SK-N-SH (cell line): ENCODE measurements around the gene OR5C1. TPM values are rescaled to one million over a fixed set of nuclear protein-coding genes. Genes with fewer than 3 reads are reported as not detected.

Source experiments
- CTCF ChIA-PET: fragments of 300-600, 350-600 bp; formaldehyde crosslinking; extraction: SDS; loops from one replicate; lab custom pipeline; 2021; lab: Yijun Ruan, JAX
- POLR2A ChIA-PET: fragments of 350-600 bp; sonication (Branson Sonifier 250); formaldehyde crosslinking; extraction: SDS; loops from one replicate; lab custom pipeline; 2020; ENCODE audit warnings: antibody characterized with exemption, inconsistent platforms; lab: Yijun Ruan, JAX
- DNase-seq: peaks from one replicate; pipeline ENCODE4 v3.0.0; 2012
- H2AFZ ChIP-seq: fragments of 200-600 bp; sonication (generic); 2 replicates; pipeline ENCODE4 v1.8.1; 2016; ENCODE audit warnings: antibody characterized with exemption, mild to moderate bottlenecking, low read depth
- H3F3A ChIP-seq: fragments of 200-600 bp; sonication (generic); replicated peaks from 2 replicates; pipeline ENCODE3; 2016; ENCODE audit warnings: antibody characterized with exemption, mild to moderate bottlenecking; ENCODE audit not compliant: insufficient read depth
- H3K27ac ChIP-seq, 2 experiments: fragments of 200-500 bp in 1 of 2; fragments of 200-600 bp in 1 of 2; sonication (Bioruptor generic) in 1 of 2; sonication (generic), shearing (Covaris generic) in 1 of 2; 2 replicates each; pipeline versions ENCODE4 v1.5.1 to v1.6.1; 2014 to 2016; ENCODE audit warnings: low read depth in 2 of 2, inconsistent platforms in 1 of 2, low read length in 1 of 2, mild to moderate bottlenecking in 1 of 2, mixed read lengths in 1 of 2
- H3K27me3 ChIP-seq: fragments of 200-600 bp; sonication (generic), shearing (Covaris generic); 2 replicates; pipeline ENCODE4 v1.6.1; 2016; ENCODE audit warnings: mixed run types; ENCODE audit not compliant: insufficient read depth
- H3K36me3 ChIP-seq, 2 experiments: fragments of 200-500 bp in 1 of 2; fragments of 200-600 bp in 1 of 2; sonication (Bioruptor generic) in 1 of 2; sonication (generic) in 1 of 2; replicated peaks in 1 of 2; 2 replicates each; pipeline versions ENCODE3 to v1.5.1; 2014 to 2016; ENCODE audit warnings: low read length in 1 of 2, mild to moderate bottlenecking in 1 of 2; ENCODE audit not compliant: insufficient read depth in 2 of 2, control insufficient read depth in 1 of 2
- H3K4me1 ChIP-seq, 2 experiments: fragments of 200-500 bp in 1 of 2; fragments of 200-600 bp in 1 of 2; sonication (Bioruptor generic) in 1 of 2; sonication (generic), shearing (Covaris generic) in 1 of 2; 2 replicates each; pipeline versions ENCODE4 v1.5.1 to v1.6.1; 2014 to 2016; ENCODE audit warnings: low read depth in 1 of 2, low read length in 1 of 2, mixed run types in 1 of 2; ENCODE audit not compliant: insufficient read depth in 2 of 2, control insufficient read depth in 1 of 2
- H3K4me2 ChIP-seq: fragments of 200-600 bp; sonication (generic), shearing (Covaris generic); 2 replicates; pipeline ENCODE4 v1.6.1; 2017; ENCODE audit warnings: mixed run types
- H3K4me3 ChIP-seq, 2 experiments: fragments of 200-500 bp in 1 of 2; fragments of 200-600 bp in 1 of 2; sonication (Bioruptor generic) in 1 of 2; sonication (generic), shearing (Covaris generic) in 1 of 2; 2 replicates each; pipeline versions ENCODE4 v1.5.1 to v1.8.1; 2014 to 2016; ENCODE audit warnings: low read depth in 2 of 2, inconsistent platforms in 1 of 2, low read length in 1 of 2, mild to moderate bottlenecking in 1 of 2, mixed read lengths in 1 of 2, moderate library complexity in 1 of 2
- H3K79me2 ChIP-seq: fragments of 200-600 bp; sonication (generic); 2 replicates; pipeline ENCODE4 v1.8.1; 2017; ENCODE audit warnings: mild to moderate bottlenecking; ENCODE audit not compliant: insufficient read depth
- H3K9ac ChIP-seq: fragments of 200-600 bp; sonication (generic); 2 replicates; pipeline ENCODE4 v1.6.1; 2017; ENCODE audit warnings: mixed run types
- H3K9me2 ChIP-seq: fragments of 200-600 bp; sonication (generic); 2 replicates; pipeline ENCODE4 v1.6.1; 2017; ENCODE audit warnings: mixed run types
- H3K9me3 ChIP-seq: fragments of 200-600 bp; sonication (generic); 2 replicates; pipeline ENCODE4 v1.6.1; 2017; ENCODE audit warnings: mixed run types, mild to moderate bottlenecking, moderate library complexity
- H4K20me1 ChIP-seq: fragments of 200-600 bp; sonication (generic); 2 replicates; pipeline ENCODE4 v1.6.1; 2017; ENCODE audit warnings: mild to moderate bottlenecking, mixed run types; ENCODE audit not compliant: insufficient read depth
- CHD2 ChIP-seq: fragments of 150-350 bp; IDR thresholded peaks from 2 replicates; pipeline ENCODE4 v1.6.1; 2018; ENCODE audit warnings: low read length; ENCODE audit not compliant: partially characterized antibody
- ELF1 ChIP-seq: IDR thresholded peaks from 2 replicates; pipeline ENCODE4 v1.4.0; 2012
- EP300 ChIP-seq, 2 experiments: IDR thresholded peaks; 2 replicates each; pipeline versions ENCODE4 v1.4.0 to v1.6.1; 2012; ENCODE audit warnings: borderline replicate concordance in 1 of 2, low read depth in 1 of 2, low read length in 1 of 2
- FOSL2 ChIP-seq: IDR thresholded peaks from 2 replicates; pipeline ENCODE4 v1.4.0; 2012; ENCODE audit warnings: low read depth, mild to moderate bottlenecking, moderate library complexity, borderline replicate concordance
- FOXJ3 ChIP-seq: sonication (generic); formaldehyde crosslinking; IDR thresholded peaks from 2 replicates; pipeline ENCODE4 v1.5.1; 2020; ENCODE audit warnings: mild to moderate bottlenecking, missing genetic modification reagents
- FOXM1 ChIP-seq: IDR thresholded peaks from 2 replicates; pipeline ENCODE4 v1.4.0; 2012; ENCODE audit warnings: low read depth, mild to moderate bottlenecking
- MEF2A ChIP-seq: IDR thresholded peaks from 2 replicates; pipeline ENCODE4 v1.4.0; 2012; ENCODE audit warnings: low read depth, borderline replicate concordance
- NRF1 ChIP-seq: IDR thresholded peaks from 2 replicates; pipeline ENCODE4 v1.6.1; 2012; ENCODE audit warnings: low read depth, mild to moderate bottlenecking, low read length
- POLR2AphosphoS5 ChIP-seq: IDR thresholded peaks from 2 replicates; pipeline ENCODE4 v1.6.1; 2012; ENCODE audit warnings: low read depth, low read length
- RCOR1 ChIP-seq: fragments of 150-350 bp; IDR thresholded peaks from 2 replicates; pipeline ENCODE4 v1.6.1; 2017; ENCODE audit warnings: antibody characterized with exemption, low read length
- RFX5 ChIP-seq: IDR thresholded peaks from 2 replicates; pipeline ENCODE4 v1.6.1; 2012; ENCODE audit warnings: mild to moderate bottlenecking, improper control_type of control experiment, low read length
- RXRA ChIP-seq: IDR thresholded peaks from 2 replicates; pipeline ENCODE4 v1.4.0; 2012; ENCODE audit warnings: low read depth, mild to moderate bottlenecking, borderline replicate concordance
- SIN3A ChIP-seq: IDR thresholded peaks from 2 replicates; pipeline ENCODE4 v1.6.1; 2012; ENCODE audit warnings: low read depth, mild to moderate bottlenecking, low read length, moderate library complexity, borderline replicate concordance
- SMC3 ChIP-seq: IDR thresholded peaks from 2 replicates; pipeline ENCODE4 v1.6.1; 2012; ENCODE audit warnings: low read depth, low read length, improper control_type of control experiment
- TAF1 ChIP-seq: IDR thresholded peaks from 2 replicates; pipeline ENCODE4 v1.6.1; 2012; ENCODE audit warnings: low read depth, mild to moderate bottlenecking, low read length, moderate library complexity, borderline replicate concordance
- TEAD4 ChIP-seq: IDR thresholded peaks from 2 replicates; pipeline ENCODE4 v1.4.0; 2012; ENCODE audit warnings: mild to moderate bottlenecking, borderline replicate concordance; ENCODE audit not compliant: insufficient read depth
- YY1 ChIP-seq: IDR thresholded peaks from 2 replicates; pipeline ENCODE4 v1.4.0; 2012; ENCODE audit warnings: low read depth, mild to moderate bottlenecking
- WGBS: methylation state at CpG from one replicate; pipeline ENCODE4 v1.1.6; 2017; ENCODE audit warnings: low lambda C conversion rate; 5-methylcytosine and 5-hydroxymethylcytosine counted together
- polyA plus RNA-seq, 3 experiments: library from polyadenylated mRNA; depleted of rRNA; stranded (reverse); fragments of >200 nt; gene quantifications; 2 replicates each; pipeline ENCODE4 v1.2.3, GENCODE V29; 2012
- TF ChIP-seq, protein P1 (sequence below): fragments of 150-350 bp; IDR thresholded peaks from 2 replicates; pipeline ENCODE4 v1.6.1; 2016; ENCODE audit warnings: mild to moderate bottlenecking, low read depth, low read length
- TF ChIP-seq, protein P2 (sequence below): IDR thresholded peaks from 2 replicates; pipeline ENCODE4 v1.4.0; 2012; ENCODE audit warnings: low read depth
- TF ChIP-seq, protein P3 (sequence below): fragments of 150-350 bp; IDR thresholded peaks from 2 replicates; pipeline ENCODE4 v1.6.1; 2017; ENCODE audit warnings: antibody characterized with exemption, low read length, low read depth, borderline replicate concordance
- TF ChIP-seq, protein P4 (sequence below): IDR thresholded peaks from 2 replicates; pipeline ENCODE4; 2012
- TF ChIP-seq, protein P5 (sequence below): IDR thresholded peaks from 2 replicates; pipeline ENCODE4 v1.4.0; 2012; ENCODE audit warnings: low read depth, borderline replicate concordance

Gene OR5C1
- polyA plus RNA-seq, 1 of the 3 experiments (the other 2 are of a cell fraction) = not detected

DNA sequence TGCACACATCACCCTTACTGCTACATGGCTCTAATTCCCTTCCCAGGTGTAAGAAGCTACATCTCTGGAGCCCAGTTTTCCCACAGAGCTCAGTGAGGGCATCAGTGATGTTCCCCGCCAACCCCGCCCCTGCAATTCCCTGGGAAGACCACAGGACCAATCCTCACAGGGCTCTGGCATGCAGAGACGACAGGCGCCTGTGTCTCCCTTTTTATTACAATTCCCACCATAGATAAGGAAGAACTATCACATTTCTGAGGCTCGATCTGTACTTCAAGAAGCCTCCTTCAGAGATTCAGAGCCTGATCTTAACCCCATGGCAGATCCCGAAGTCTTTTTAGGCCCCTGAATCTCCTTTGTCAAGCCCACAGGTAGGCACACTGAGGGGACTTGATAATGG lies 46.7 kb upstream of the OR5C1 start, which contains the start of gene OR1L6:
TSS of gene OR1L6 (plus strand) at position 301 of the 400 bp plus-strand sequence. CDS start 7,545 bp downstream, outside the sequence.
- Histone ChIP-seq H2AFZ (no peak within 1 kb of the TSS), H3K9me3 (no peaks in the 10 kb centered on the region), H3K79me2 (no peaks in the 10 kb centered on the region), H3K27ac (no peak within 1 kb of the TSS), H3F3A (no peaks in the 10 kb centered on the region), H3K4me2 (no peak within 1 kb of the TSS), H3K9ac (no peak within 1 kb of the TSS), H3K4me1 (no peaks in the 10 kb centered on the region), H3K36me3 (no peaks in the 10 kb centered on the region), H3K9me2 (no peaks in the 10 kb centered on the region), H4K20me1 (no peaks in the 10 kb centered on the region), H3K27me3 (no peaks in the 10 kb centered on the region), H3K4me3 (no peak within 1 kb of the TSS)
- POLR2A ChIA-PET = no interaction called here
- 3% methylated on average over 6 of the region's 6 CpGs for WGBS
- CTCF ChIA-PET = interaction anchor here (1.2 kb wide), 1 partner anchor 243 kb away, joined by 4 read pairs; no protein-coding TSS in a partner anchor
- no peak for DNase-seq
- TF ChIP-seq FOSL2 = no peak
- TF ChIP-seq SIN3A = no peak
- no peak for TF ChIP-seq POLR2AphosphoS5
- TF ChIP-seq RFX5 = no peak
- TF ChIP-seq RXRA = no peak
- TF ChIP-seq ELF1 = no peak
- no peak for TF ChIP-seq TEAD4
- TF ChIP-seq FOXM1 = no peak
- no peak for TF ChIP-seq CHD2
- TF ChIP-seq, protein P1, sequence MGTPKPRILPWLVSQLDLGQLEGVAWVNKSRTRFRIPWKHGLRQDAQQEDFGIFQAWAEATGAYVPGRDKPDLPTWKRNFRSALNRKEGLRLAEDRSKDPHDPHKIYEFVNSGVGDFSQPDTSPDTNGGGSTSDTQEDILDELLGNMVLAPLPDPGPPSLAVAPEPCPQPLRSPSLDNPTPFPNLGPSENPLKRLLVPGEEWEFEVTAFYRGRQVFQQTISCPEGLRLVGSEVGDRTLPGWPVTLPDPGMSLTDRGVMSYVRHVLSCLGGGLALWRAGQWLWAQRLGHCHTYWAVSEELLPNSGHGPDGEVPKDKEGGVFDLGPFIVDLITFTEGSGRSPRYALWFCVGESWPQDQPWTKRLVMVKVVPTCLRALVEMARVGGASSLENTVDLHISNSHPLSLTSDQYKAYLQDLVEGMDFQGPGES = no peak
- TF ChIP-seq RCOR1 = no peak
- TF ChIP-seq TAF1 = no peak
- no peak for TF ChIP-seq FOXJ3
- TF ChIP-seq, protein P2, sequence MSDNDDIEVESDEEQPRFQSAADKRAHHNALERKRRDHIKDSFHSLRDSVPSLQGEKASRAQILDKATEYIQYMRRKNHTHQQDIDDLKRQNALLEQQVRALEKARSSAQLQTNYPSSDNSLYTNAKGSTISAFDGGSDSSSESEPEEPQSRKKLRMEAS = no peak

DNA sequence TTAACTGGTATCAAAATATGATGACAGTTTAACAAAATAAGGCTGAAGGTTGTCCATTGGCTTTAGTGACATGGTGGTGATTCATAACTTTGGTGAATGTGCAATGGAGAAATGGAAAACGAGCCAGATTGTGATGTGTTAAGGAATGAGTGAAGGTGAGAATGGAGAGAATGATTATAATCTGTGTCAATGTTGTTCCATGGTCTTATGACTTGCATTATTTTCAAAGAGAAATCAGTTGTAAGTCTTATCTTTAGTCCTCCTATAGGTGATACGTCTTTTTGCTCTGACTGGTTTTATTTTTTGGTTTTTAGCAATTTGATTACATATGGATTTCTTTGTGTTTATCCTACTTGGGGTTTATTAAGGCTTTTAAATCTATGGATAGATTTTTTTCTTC lies 33.9 kb upstream of the OR5C1 start:
- no peaks in the 10 kb centered on the region for H3K79me2 ChIP-seq
- POLR2A ChIA-PET = no interaction called here
- no peak overlapping the region for H2AFZ ChIP-seq
- H4K20me1 ChIP-seq = no peaks in the 10 kb centered on the region
- H3K4me1 ChIP-seq = no peaks in the 10 kb centered on the region
- no peaks in the 10 kb centered on the region for H3K36me3 ChIP-seq
- H3K9me3 ChIP-seq = no peaks in the 10 kb centered on the region
- H3F3A ChIP-seq = no peaks in the 10 kb centered on the region
- no peaks in the 10 kb centered on the region for H3K9me2 ChIP-seq
- H3K27ac ChIP-seq = no peak overlapping the region
- H3K4me3 ChIP-seq = no peak overlapping the region
- TF ChIP-seq FOSL2 (no peak), TAF1 (no peak), NRF1 (no peak), ELF1 (no peak), RCOR1 (no peak), FOXJ3 (no peak), MEF2A (no peak), SIN3A (no peak), YY1 (no peak), SMC3 (no peak), EP300 (IDR thresholded peaks at IDR 0.05; ENCODE audit: borderline replicate concordance in 1 of 2, low read depth in 1 of 2, low read length in 1 of 2) (no peak), TEAD4 (no peak)
- TF ChIP-seq, protein P1 = no peak
- TF ChIP-seq, protein P3, sequence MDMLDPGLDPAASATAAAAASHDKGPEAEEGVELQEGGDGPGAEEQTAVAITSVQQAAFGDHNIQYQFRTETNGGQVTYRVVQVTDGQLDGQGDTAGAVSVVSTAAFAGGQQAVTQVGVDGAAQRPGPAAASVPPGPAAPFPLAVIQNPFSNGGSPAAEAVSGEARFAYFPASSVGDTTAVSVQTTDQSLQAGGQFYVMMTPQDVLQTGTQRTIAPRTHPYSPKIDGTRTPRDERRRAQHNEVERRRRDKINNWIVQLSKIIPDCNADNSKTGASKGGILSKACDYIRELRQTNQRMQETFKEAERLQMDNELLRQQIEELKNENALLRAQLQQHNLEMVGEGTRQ = no peak
- TF ChIP-seq, protein P4, sequence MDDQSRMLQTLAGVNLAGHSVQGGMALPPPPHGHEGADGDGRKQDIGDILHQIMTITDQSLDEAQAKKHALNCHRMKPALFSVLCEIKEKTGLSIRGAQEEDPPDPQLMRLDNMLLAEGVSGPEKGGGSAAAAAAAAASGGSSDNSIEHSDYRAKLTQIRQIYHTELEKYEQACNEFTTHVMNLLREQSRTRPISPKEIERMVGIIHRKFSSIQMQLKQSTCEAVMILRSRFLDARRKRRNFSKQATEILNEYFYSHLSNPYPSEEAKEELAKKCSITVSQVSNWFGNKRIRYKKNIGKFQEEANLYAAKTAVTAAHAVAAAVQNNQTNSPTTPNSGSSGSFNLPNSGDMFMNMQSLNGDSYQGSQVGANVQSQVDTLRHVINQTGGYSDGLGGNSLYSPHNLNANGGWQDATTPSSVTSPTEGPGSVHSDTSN = no peak
- TF ChIP-seq, protein P2 = no peak
- TF ChIP-seq, protein P5, sequence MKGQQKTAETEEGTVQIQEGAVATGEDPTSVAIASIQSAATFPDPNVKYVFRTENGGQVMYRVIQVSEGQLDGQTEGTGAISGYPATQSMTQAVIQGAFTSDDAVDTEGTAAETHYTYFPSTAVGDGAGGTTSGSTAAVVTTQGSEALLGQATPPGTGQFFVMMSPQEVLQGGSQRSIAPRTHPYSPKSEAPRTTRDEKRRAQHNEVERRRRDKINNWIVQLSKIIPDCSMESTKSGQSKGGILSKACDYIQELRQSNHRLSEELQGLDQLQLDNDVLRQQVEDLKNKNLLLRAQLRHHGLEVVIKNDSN = no peak
- TF ChIP-seq, all 33 proteins: peak for 0
- no peak for DNase-seq
- Histone ChIP-seq H3K27me3 (no peaks in the 10 kb centered on the region), H3K4me2 (no peak overlapping the region), H3K9ac (no peak overlapping the region)
- CTCF ChIA-PET = no interaction called here
- 1% methylated on average over 2 of the region's 2 CpGs for WGBS
